HCT116 (cell line): ENCODE results near the gene BSCL2. TPM values are rescaled to one million over a fixed set of nuclear protein-coding genes. Genes with fewer than 3 reads are reported as not detected.

Source experiments
- ATAC-seq: fragments of 200-7000 bp; cut with Tn5 transposase; 2 replicates; pipeline ENCODE4 v1.9.1; 2020; ENCODE audit warnings: mild to moderate bottlenecking, moderate library complexity
- BruUV-seq: library from RNA; stranded (reverse); fragments of 400-500 nt; replicated peaks from 2 replicates; lab custom pipeline; 2021; lab: Mats Ljungman, UMichigan
- CTCF ChIA-PET: fragments of 300-600 bp; sonication (Branson Sonifier 250); formaldehyde crosslinking; loops from one replicate; lab custom pipeline; 2021; ENCODE audit warnings: antibody characterized with exemption; lab: Charles Lee
- POLR2A ChIA-PET: fragments of 300-600, 350-600 bp; sonication (Branson Sonifier 250); formaldehyde crosslinking; loops from one replicate; lab custom pipeline; 2021; ENCODE audit warnings: antibody characterized with exemption; lab: Charles Lee
- RAD21 ChIA-PET, 2 experiments: fragments of 300-600 bp; sonication (Branson Sonifier 250); formaldehyde crosslinking; loops; one replicate each; lab custom pipeline; 2023; ENCODE audit warnings: low total read pairs in 2 of 2; ENCODE audit not compliant: uncharacterized antibody in 2 of 2, unreplicated experiment in 2 of 2, low non-redundant PET in 1 of 2; lab: Charles Lee
- DNase-seq: peaks from one replicate; pipeline ENCODE4 v3.0.0-alpha.2; 2010; ENCODE audit warnings: low read depth, low spot score
- H2AFZ ChIP-seq: fragments of 200-600 bp; shearing (Covaris generic), sonication (generic); 2 replicates; pipeline ENCODE4 v1.6.1; 2017; ENCODE audit warnings: low read depth, mixed run types, mixed read lengths, antibody characterized with exemption, low read length; ENCODE audit not compliant: poor library complexity, severe bottlenecking
- H3K27ac ChIP-seq: 2 replicates; pipeline ENCODE4 v1.5.1; 2012; ENCODE audit warnings: low read depth, low read length
- H3K27me3 ChIP-seq: fragments of 200-600 bp; sonication (generic); 2 replicates; pipeline ENCODE4 v1.6.1; 2016; ENCODE audit warnings: mixed run types, low read length, mixed read lengths; ENCODE audit not compliant: insufficient read depth
- H3K36me3 ChIP-seq, 2 experiments: fragments of 200-500 bp in 1 of 2; fragments of 200-600 bp in 1 of 2; sonication (Bioruptor generic) in 1 of 2; sonication (generic) in 1 of 2; 2 replicates each; pipeline versions ENCODE4 v1.5.1 to v1.6.1; 2014 to 2016; ENCODE audit warnings: low read length in 2 of 2, inconsistent platforms in 1 of 2, mixed read lengths in 1 of 2, mixed run types in 1 of 2; ENCODE audit not compliant: insufficient read depth in 2 of 2, control insufficient read depth in 1 of 2
- H3K4me1 ChIP-seq, 2 experiments: fragments of 200-600 bp in 1 of 2; sonication (generic) in 1 of 2; 2 replicates each; pipeline versions ENCODE4 v1.5.1 to v1.6.1; 2012 to 2017; ENCODE audit warnings: low read length in 2 of 2, inconsistent platforms in 1 of 2, mild to moderate bottlenecking in 1 of 2, mixed read lengths in 1 of 2, mixed run types in 1 of 2, moderate library complexity in 1 of 2; ENCODE audit not compliant: insufficient read depth in 2 of 2, control insufficient read depth in 1 of 2
- H3K4me2 ChIP-seq: fragments of 200-600 bp; sonication (generic); 2 replicates; pipeline ENCODE4 v1.6.1; 2017; ENCODE audit warnings: mixed run types, low read length, mixed read lengths
- H3K4me3 ChIP-seq, 2 experiments: fragments of 200-600 bp in 1 of 2; sonication (generic) in 1 of 2; replicated peaks in 1 of 2; 2 replicates each; pipeline ENCODE4 v1.5.1; 2011 to 2016; ENCODE audit warnings: low read length in 2 of 2, control low read depth in 1 of 2, low read depth in 1 of 2, mild to moderate bottlenecking in 1 of 2, mixed read lengths in 1 of 2, mixed run types in 1 of 2
- H3K79me2 ChIP-seq: fragments of 200-600 bp; sonication (generic); 2 replicates; pipeline ENCODE4 v1.6.1; 2017; ENCODE audit warnings: mild to moderate bottlenecking, mixed run types, low read length, moderate library complexity, mixed read lengths; ENCODE audit not compliant: insufficient read depth
- H3K9ac ChIP-seq: fragments of 200-600 bp; sonication (generic); 2 replicates; pipeline ENCODE4 v1.6.1; 2016; ENCODE audit warnings: low read length, mixed read lengths
- H3K9me2 ChIP-seq: fragments of 200-600 bp; sonication (generic), shearing (Covaris generic); 2 replicates; pipeline ENCODE4 v1.6.1; 2017; ENCODE audit warnings: mixed run types, mild to moderate bottlenecking, moderate library complexity; ENCODE audit not compliant: insufficient read depth
- H3K9me3 ChIP-seq, 2 experiments: fragments of 200-500 bp in 1 of 2; fragments of 200-600 bp in 1 of 2; sonication (Bioruptor generic) in 1 of 2; sonication (generic) in 1 of 2; 2 replicates each; pipeline ENCODE4 v1.6.1; 2014 to 2017; ENCODE audit warnings: low read length in 2 of 2, mixed read lengths in 2 of 2, inconsistent platforms in 1 of 2, low read depth in 1 of 2, mild to moderate bottlenecking in 1 of 2, mixed run types in 1 of 2, moderate library complexity in 1 of 2; ENCODE audit not compliant: control insufficient read depth in 1 of 2, insufficient read depth in 1 of 2
- H4K20me1 ChIP-seq: fragments of 200-600 bp; sonication (generic), shearing (Covaris generic); 2 replicates; pipeline ENCODE4 v1.6.1; 2017; ENCODE audit warnings: mixed run types, mild to moderate bottlenecking, moderate library complexity; ENCODE audit not compliant: insufficient read depth
- CBX3 ChIP-seq: IDR thresholded peaks from 2 replicates; pipeline ENCODE4 v1.6.1; 2012; ENCODE audit warnings: low read depth
- CEBPB ChIP-seq: IDR thresholded peaks from 2 replicates; pipeline ENCODE4 v1.6.1; 2012; ENCODE audit warnings: low read depth
- CTCF ChIP-seq, 3 experiments: fragments of 200-600 bp in 1 of 3; sonication (generic) in 1 of 3; IDR thresholded peaks in 2 of 3; conservative IDR thresholded peaks in 1 of 3; 2 replicates each; pipeline ENCODE4 v1.5.1; 2012 to 2017; ENCODE audit warnings: low read depth in 2 of 3, low read length in 2 of 3, antibody characterized with exemption in 1 of 3, borderline replicate concordance in 1 of 3, control low read depth in 1 of 3, mild to moderate bottlenecking in 1 of 3, mixed read lengths in 1 of 3, mixed run types in 1 of 3, moderate library complexity in 1 of 3; ENCODE audit not compliant: insufficient read depth in 1 of 3
- EGR1 ChIP-seq: IDR thresholded peaks from 2 replicates; pipeline ENCODE4 v1.6.1; 2012; ENCODE audit warnings: low read depth
- ELF1 ChIP-seq: IDR thresholded peaks from 2 replicates; pipeline ENCODE4 v1.6.1; 2012; ENCODE audit warnings: low read depth, borderline replicate concordance
- EZH2 ChIP-seq: fragments of 200-600 bp; sonication (generic); IDR thresholded peaks from 2 replicates; pipeline ENCODE4 v1.6.1; 2017; ENCODE audit warnings: antibody characterized with exemption, mixed run types
- FOSL1 ChIP-seq: IDR thresholded peaks from 2 replicates; pipeline ENCODE4 v1.6.1; 2012; ENCODE audit warnings: low read depth
- JUND ChIP-seq: IDR thresholded peaks from 2 replicates; pipeline ENCODE4 v1.6.1; 2012
- MAX ChIP-seq: IDR thresholded peaks from 2 replicates; pipeline ENCODE4 v1.6.1; 2012
- POLR2A ChIP-seq: IDR thresholded peaks from 2 replicates; pipeline ENCODE4 v1.7.0; 2011; ENCODE audit warnings: borderline replicate concordance; ENCODE audit not compliant: insufficient read depth, insufficient read length; ENCODE audit errors: extremely low read depth
- RAD21 ChIP-seq: IDR thresholded peaks from 2 replicates; pipeline ENCODE4 v1.6.1; 2012; ENCODE audit warnings: low read depth, mild to moderate bottlenecking
- SIN3A ChIP-seq: IDR thresholded peaks from 2 replicates; pipeline ENCODE4 v1.6.1; 2012; ENCODE audit warnings: low read depth
- SRF ChIP-seq: IDR thresholded peaks from 2 replicates; pipeline ENCODE4 v1.6.1; 2012; ENCODE audit warnings: low read depth
- ZFX ChIP-seq: fragments of 450-650 bp; IDR thresholded peaks from 2 replicates; pipeline ENCODE4 v1.6.1; 2017
- ZNF274 ChIP-seq: fragments of 200-500 bp; sonication (Bioruptor generic); IDR thresholded peaks from 2 replicates; pipeline ENCODE4 v1.6.1; 2014; ENCODE audit warnings: mild to moderate bottlenecking, low read depth, low read length, inconsistent platforms
- intact Hi-C: fragments of 100-400 bp; cut with micrococcal nuclease; formaldehyde crosslinking; loops from 2 replicates; pipeline ENCODE4 v1.10.0; 2022
- total RNA-seq: library from RNA; stranded (reverse); gene quantifications from one replicate; pipeline ENCODE4 v1.2.1, GENCODE V29; 2021; ENCODE audit not compliant: unreplicated experiment

Gene BSCL2
- total RNA-seq, 1 experiment from 2014 or later: 62.0 TPM

GRCh38 chr11:62712861-62713260, 5.6 kb upstream of the BSCL2 start:
- RAD21 ChIA-PET: no interaction called here
- no TSS peak for BruUV-seq
- TF ChIP-seq CTCF (IDR thresholded peaks at IDR 0.05 in 2 of 3, conservative IDR thresholded peaks at IDR 0.05 in 1 of 3; ENCODE audit: borderline replicate concordance in 1 of 3, insufficient read depth in 1 of 3, low read depth in 2 of 3, low read length in 2 of 3) (no peak), RAD21 (no peak)
- H3K27ac ChIP-seq: no peak overlapping the region
- no peaks in the 10 kb centered on the region for H3K4me1 ChIP-seq
- intact Hi-C loops: no loop called here
- no peak overlapping the region for H3K4me2 ChIP-seq
- H3K9ac ChIP-seq: no peak overlapping the region
- peaks cover 56 to 72% of the 10 kb centered on the region in 2 experiments for H3K36me3 ChIP-seq
- no peaks in the 10 kb centered on the region for H3K27me3 ChIP-seq
- ATAC-seq (no peak), DNase-seq (no peak)
- no peaks in the 10 kb centered on the region for H3K9me2 ChIP-seq
- CTCF ChIA-PET: no interaction called here
- POLR2A ChIA-PET: no interaction called here
- no peak overlapping the region for H3K4me3 ChIP-seq
- no peaks in the 10 kb centered on the region for H4K20me1 ChIP-seq
- peaks cover 45% of the 10 kb centered on the region for H3K79me2 ChIP-seq
- no peak overlapping the region for H2AFZ ChIP-seq
- H3K9me3 ChIP-seq: no peaks in the 10 kb centered on the region

- H4K20me1 ChIP-seq: no peaks in the 10 kb centered on the region
- no peaks in the 10 kb centered on the region for H3K9me3 ChIP-seq
- H3K4me2 ChIP-seq: no peak overlapping the region
- no peaks in the 10 kb centered on the region for H3K27me3 ChIP-seq
- no peaks in the 10 kb centered on the region for H3K9me2 ChIP-seq
- no peaks in the 10 kb centered on the region for H3K4me1 ChIP-seq
- intact Hi-C loops: no loop called here
- CTCF ChIA-PET: no interaction called here
- POLR2A ChIA-PET: no interaction called here
- no peak overlapping the region for H3K9ac ChIP-seq
- no peak overlapping the region for H3K4me3 ChIP-seq
- no peak overlapping the region for H3K27ac ChIP-seq
- RAD21 ChIA-PET: no interaction called here
- peaks cover 40% of the 10 kb centered on the region for H3K79me2 ChIP-seq
- no peak overlapping the region for H2AFZ ChIP-seq
- peaks cover 51 to 68% of the 10 kb centered on the region in 2 experiments for H3K36me3 ChIP-seq
- ATAC-seq (no peak), DNase-seq (no peak)
- no TSS peak for BruUV-seq
- TF ChIP-seq EZH2 (no peak), FOSL1 (no peak), SIN3A (no peak), MAX (no peak), CEBPB (no peak), POLR2A (no peak), RAD21 (no peak), EGR1 (no peak), ZFX (no peak), ELF1 (no peak), CBX3 (no peak), CTCF (IDR thresholded peaks at IDR 0.05 in 2 of 3, conservative IDR thresholded peaks at IDR 0.05 in 1 of 3; ENCODE audit: borderline replicate concordance in 1 of 3, insufficient read depth in 1 of 3, low read depth in 2 of 3, low read length in 2 of 3) (no peak), JUND (no peak), ZNF274 (no peak), SRF (no peak)
Observed at GRCh38 chr11:62712276-62712812, 5.1 kb upstream of the BSCL2 start.
